Adrenal gland (tissue), 12 donors: ENCODE measurements around the gene LYAR. TPM values are rescaled to one million over a fixed set of nuclear protein-coding genes. Genes with fewer than 3 reads are reported as not detected.
A peak's percentile ranks its signal among the peaks of the same experiment; 100 is the strongest.
"Not testable (repeated sequence)": the region's sequence is repeated elsewhere in the genome, so short reads cannot be mapped to it uniquely, and the experiment has no call there.

Experiments used
- DNase-seq, 7 donors: peaks; one replicate each; pipeline ENCODE4 v3.0.0-alpha.2; 2019 to 2020
- H3K27ac ChIP-seq, 5 donors: fragments of 200-600 bp; sonication (generic) in 4 of 5; 1 replicate in 3 of 5; 2 replicates in 2 of 5; pipeline versions ENCODE4 v1.5.1 to v1.8.0; 2016 to 2020; ENCODE audit warnings: mild to moderate bottlenecking in 1 of 5
- H3K27me3 ChIP-seq: fragments of 200-600 bp; 2 replicates; pipeline ENCODE4 v1.8.0; 2021
- H3K36me3 ChIP-seq, 2 donors: fragments of 200-600 bp; replicated peaks in 1 of 2; 1 replicate in 1 of 2; 2 replicates in 1 of 2; pipeline versions ENCODE4 v1.5.1 to v1.8.0; 2018 to 2022
- H3K4me1 ChIP-seq, 2 donors: fragments of 200-600 bp; replicated peaks in 1 of 2; 1 replicate in 1 of 2; 2 replicates in 1 of 2; pipeline versions ENCODE4 v1.5.1 to v1.8.0; 2018 to 2021
- H3K4me3 ChIP-seq, 4 donors: fragments of 200-600 bp; sonication (generic) in 3 of 4; one replicate each; pipeline ENCODE4 v1.5.1; 2016 to 2018
- H3K9me3 ChIP-seq, 3 donors: fragments of 200-600 bp; sonication (generic) in 1 of 3; replicated peaks in 1 of 3; 1 replicate in 2 of 3; 2 replicates in 1 of 3; pipeline versions ENCODE4 v1.5.1 to v1.8.0; 2016 to 2021
- POLR2A ChIP-seq, 2 donors: fragments of 450-650 bp; IDR thresholded peaks; one replicate each; pipeline ENCODE4 v1.6.1; 2017; ENCODE audit warnings: antibody characterized with exemption in 2 of 2, mild to moderate bottlenecking in 2 of 2, moderate library complexity in 1 of 2
- WGBS, 4 donors: extraction: QIAGEN DNeasy Blood & Tissue Kit in 2 of 4; methylation state at CpG; one replicate each; pipeline versions ENCODE4 v1.1.5 to v1.1.7; 2013 to 2017; 5-methylcytosine and 5-hydroxymethylcytosine counted together
- intact Hi-C, 2 donors: fragments of 100-400 bp; cut with DNase I; formaldehyde crosslinking; loops; one replicate each; pipeline versions ENCODE4 v1.14.1 to v1.15.0; 2022 to 2023
- polyA plus RNA-seq, 3 donors: library from polyadenylated mRNA; stranded (reverse); fragments of 200-250 nt in 2 of 3; fragments of 350-450 nt in 1 of 3; fragmentation: Illumina TruSeq in 1 of 3; extraction: RNeasy Lipid Tissue Mini Kit (QIAGEN cat#74804) in 1 of 3; gene quantifications; one replicate each; pipeline ENCODE4 v1.2.3, GENCODE V29; 2013 to 2014
- total RNA-seq, 9 donors: library from RNA; depleted of rRNA in 4 of 9; stranded (reverse); fragments of >200 nt in 4 of 9; fragments of 120-200 nt in 1 of 9; fragmentation: NEBNext Ultra II Directional in 1 of 9; extraction: Animal tissue kit (Norgen Biotek cat#: 25700) in 1 of 9; gene quantifications; one replicate each; pipeline versions ENCODE4 v1.1.0 to v1.2.4, GENCODE V29; 2013 to 2023
- TF ChIP-seq, protein P1 (sequence below), 6 experiments: fragments of 450-650 bp in 4 of 6; fragments of 200-600 bp in 2 of 6; sonication (generic) in 1 of 6; IDR thresholded peaks; 1 replicate in 5 of 6; 2 replicates in 1 of 6; pipeline versions ENCODE4 v1.5.1 to v1.8.0; 2016 to 2021; ENCODE audit warnings: antibody characterized with exemption in 6 of 6, mild to moderate bottlenecking in 2 of 6, moderate library complexity in 1 of 6
- donor health status: healthy with polysubstance abuse.
- donor health status: Bipolar disorder and iron deficiency.
- donor health status: DM: yes; HTN: yes; CAD: no.
- donor health status: DM: no; HTN: no; CAD: no.
- donor health status: DM: no; HTN: no; CAD: no.
- donor health status: DM: yes; HTN: yes; CAD: no.

LYAR gene
- total and polyA plus RNA-seq, 12 donors, result 5.1 to 30.1 (median 9.0) TPM

DNA sequence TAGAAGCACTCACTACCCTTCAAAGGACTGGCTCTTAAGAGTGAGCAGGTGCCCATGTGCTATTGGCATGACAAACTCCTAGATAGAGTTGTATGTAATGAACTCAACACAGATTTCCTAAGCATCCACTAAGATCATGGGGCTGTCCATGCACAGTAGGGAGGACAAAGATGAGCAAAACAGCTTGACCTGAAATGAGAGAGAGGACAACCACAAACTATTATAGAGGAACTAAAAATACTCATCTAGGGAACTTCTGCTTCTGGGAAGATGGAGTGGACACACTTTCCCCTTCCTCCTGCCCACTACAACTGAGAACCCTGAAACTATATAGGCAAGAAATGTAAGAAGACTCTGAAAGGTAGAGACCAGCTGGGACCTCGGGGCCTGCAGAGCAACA is 21.2 kb downstream of the LYAR start:
- no peaks in the 10 kb centered on the region for H3K9me3 ChIP-seq
- no peaks in the 10 kb centered on the region for H3K27me3 ChIP-seq
- H3K4me3 ChIP-seq, result no peak overlapping the region
- peaks cover 0 to 18% of the 10 kb centered on the region in 2 donors for H3K36me3 ChIP-seq
- intact Hi-C loops, result no loop called here
- no peak for TF ChIP-seq POLR2A (IDR thresholded peaks at IDR 0.05)
- TF ChIP-seq, protein P1, sequence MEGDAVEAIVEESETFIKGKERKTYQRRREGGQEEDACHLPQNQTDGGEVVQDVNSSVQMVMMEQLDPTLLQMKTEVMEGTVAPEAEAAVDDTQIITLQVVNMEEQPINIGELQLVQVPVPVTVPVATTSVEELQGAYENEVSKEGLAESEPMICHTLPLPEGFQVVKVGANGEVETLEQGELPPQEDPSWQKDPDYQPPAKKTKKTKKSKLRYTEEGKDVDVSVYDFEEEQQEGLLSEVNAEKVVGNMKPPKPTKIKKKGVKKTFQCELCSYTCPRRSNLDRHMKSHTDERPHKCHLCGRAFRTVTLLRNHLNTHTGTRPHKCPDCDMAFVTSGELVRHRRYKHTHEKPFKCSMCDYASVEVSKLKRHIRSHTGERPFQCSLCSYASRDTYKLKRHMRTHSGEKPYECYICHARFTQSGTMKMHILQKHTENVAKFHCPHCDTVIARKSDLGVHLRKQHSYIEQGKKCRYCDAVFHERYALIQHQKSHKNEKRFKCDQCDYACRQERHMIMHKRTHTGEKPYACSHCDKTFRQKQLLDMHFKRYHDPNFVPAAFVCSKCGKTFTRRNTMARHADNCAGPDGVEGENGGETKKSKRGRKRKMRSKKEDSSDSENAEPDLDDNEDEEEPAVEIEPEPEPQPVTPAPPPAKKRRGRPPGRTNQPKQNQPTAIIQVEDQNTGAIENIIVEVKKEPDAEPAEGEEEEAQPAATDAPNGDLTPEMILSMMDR (IDR thresholded peaks at IDR 0.05), result no peak
- no peak overlapping the region for H3K27ac ChIP-seq
- no peaks in the 10 kb centered on the region for H3K4me1 ChIP-seq
- DNase-seq, result no peak
- WGBS, 4 donors, result 79 to 92% (median 87%) methylated on average over 1 of the region's 1 CpG

DNA sequence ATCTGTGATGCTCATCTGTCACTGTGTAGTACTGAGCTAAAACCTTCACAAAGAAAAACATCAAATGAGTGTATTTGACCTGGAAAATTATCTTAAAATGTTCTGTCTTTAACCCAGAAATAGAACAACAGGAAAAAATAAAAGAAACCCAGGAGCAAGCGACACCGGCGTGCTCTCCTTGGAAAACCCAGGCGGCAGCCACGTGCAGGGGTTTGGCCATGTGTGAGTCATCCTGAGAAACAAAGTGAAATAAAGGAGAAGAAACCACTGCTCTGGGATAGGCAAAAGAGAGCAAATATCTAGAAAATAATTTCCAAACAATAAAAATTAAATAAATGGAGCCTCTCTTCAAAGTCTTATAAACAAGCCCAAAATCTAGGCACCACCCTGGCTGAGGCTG is 22.0 kb downstream of the LYAR start:
- DNase-seq, result peak; percentile 30 to 72 (median 60)
- Histone ChIP-seq H3K36me3 (peaks cover 0 to 10% of the 10 kb centered on the region in 2 donors), H3K27me3 (no peaks in the 10 kb centered on the region), H3K4me3 (no peak overlapping the region), H3K27ac (peak overlapping the region in 1 of 5 donors; percentile 17), H3K4me1 (no peaks in the 10 kb centered on the region), H3K9me3 (no peaks in the 10 kb centered on the region)
- intact Hi-C loops, result no loop called here
- WGBS, 4 donors, result 24 to 50% (median 42%) methylated on average over 5 of the region's 5 CpGs
- no peak for TF ChIP-seq POLR2A (IDR thresholded peaks at IDR 0.05)
- TF ChIP-seq, protein P1 (IDR thresholded peaks at IDR 0.05), result no peak

DNA sequence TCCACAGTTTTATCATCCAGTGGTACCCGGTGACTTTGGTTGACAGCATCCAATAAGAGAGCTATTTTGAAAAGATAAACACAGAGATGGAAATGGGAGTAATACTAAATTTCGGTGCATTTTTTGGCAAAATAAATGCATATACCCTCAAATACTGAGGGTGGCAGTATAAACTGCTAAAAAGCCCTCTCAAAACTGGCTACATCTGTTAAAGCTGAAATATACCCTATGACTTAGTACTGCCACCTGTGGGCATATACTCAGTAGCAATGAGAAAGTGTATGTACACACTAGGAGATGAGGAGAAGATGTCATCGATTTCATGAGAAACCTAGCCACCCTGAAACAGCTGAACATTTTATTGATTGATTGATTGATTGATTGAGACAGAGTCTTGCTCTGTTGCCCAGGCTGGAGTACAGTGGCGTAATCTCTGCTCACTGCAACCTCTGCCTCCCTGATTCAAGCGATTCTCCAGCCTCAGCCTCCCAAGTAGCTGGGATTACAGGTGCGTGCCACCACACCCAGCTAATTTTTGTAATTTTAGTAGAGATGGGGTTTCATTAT is 29.7 kb downstream of the LYAR start:
- TF ChIP-seq POLR2A (IDR thresholded peaks at IDR 0.05), result no peak
- TF ChIP-seq, protein P1 (IDR thresholded peaks at IDR 0.05), result peak in 4 of 6 experiments; percentile 34 to 43 (median 38)
- no peaks in the 10 kb centered on the region for H3K9me3 ChIP-seq
- no peaks in the 10 kb centered on the region for H3K4me1 ChIP-seq
- no peak for DNase-seq
- H3K4me3 ChIP-seq, result no peak overlapping the region
- 52 to 69% (median 62%) methylated on average over 6 of the region's 6 CpGs for WGBS, 4 donors
- intact Hi-C loops, result no loop called here
- no peaks in the 10 kb centered on the region for H3K27me3 ChIP-seq
- no peaks in the 10 kb centered on the region for H3K36me3 ChIP-seq
- no peak overlapping the region for H3K27ac ChIP-seq

DNA sequence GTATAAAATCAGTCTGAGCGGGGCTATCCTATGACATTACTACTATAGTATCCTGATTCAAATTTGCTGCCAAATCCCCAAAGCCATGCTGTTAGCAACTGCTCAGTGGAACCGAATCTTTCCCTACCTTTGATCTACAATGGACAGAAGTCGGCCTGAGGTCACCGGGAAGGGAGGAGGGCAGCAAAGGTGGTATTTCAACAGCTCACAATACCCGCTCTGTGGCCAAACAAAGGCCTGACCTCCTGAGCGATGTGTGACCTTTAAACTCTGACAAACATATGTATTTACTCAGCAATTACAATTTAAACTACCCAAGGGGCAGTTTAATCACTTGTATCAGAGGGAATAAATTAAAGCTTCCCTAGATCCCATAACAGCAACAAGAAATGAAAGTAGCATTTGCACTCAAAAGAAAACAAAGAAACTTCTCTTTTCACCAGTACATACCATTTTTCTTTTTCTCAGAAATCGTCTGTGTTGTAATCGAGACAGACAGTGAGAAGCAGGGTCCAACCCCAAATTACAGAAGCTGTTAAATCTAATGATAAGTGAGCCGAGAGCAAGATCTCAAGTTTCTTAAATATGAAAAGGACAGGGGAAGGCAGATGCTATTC is 30.4 kb downstream of the LYAR start:
- 42 to 55% (median 48%) methylated on average over 9 of the region's 9 CpGs for WGBS, 4 donors
- no peak for DNase-seq
- TF ChIP-seq POLR2A (IDR thresholded peaks at IDR 0.05), result no peak
- TF ChIP-seq, protein P1 (IDR thresholded peaks at IDR 0.05), result no peak
- H3K4me1 ChIP-seq, result no peaks in the 10 kb centered on the region
- intact Hi-C loops, result no loop called here
- H3K36me3 ChIP-seq, result no peaks in the 10 kb centered on the region
- no peaks in the 10 kb centered on the region for H3K27me3 ChIP-seq
- H3K9me3 ChIP-seq, result no peaks in the 10 kb centered on the region
- H3K27ac ChIP-seq, result no peak overlapping the region
- H3K4me3 ChIP-seq, result no peak overlapping the region

DNA sequence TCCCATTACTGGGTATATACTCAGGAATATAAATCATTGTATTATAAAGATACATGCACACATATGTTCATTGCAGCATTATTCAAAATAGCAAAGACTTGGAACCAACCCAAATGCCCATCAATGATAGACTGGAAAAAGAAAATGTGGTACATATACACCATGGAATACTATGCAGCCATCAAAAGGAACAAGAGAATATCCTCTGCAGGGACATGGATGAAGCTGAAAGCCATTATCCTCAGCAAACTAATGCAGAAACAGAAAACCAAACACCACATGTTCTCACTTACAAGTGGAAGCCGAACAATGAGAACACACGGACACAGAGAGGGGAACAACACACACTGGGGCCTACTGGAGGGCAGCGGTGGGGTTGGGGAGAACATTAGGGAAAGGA is 32.2 kb downstream of the LYAR start:
- DNase-seq, H3K4me1 ChIP-seq, H3K4me3 ChIP-seq, intact Hi-C loops, H3K9me3 ChIP-seq, H3K27me3 ChIP-seq, H3K27ac ChIP-seq, H3K36me3 ChIP-seq: not testable (repeated sequence)
- WGBS, 4 donors, result 78 to 100% (median 95%) methylated on average over 3 of the region's 3 CpGs
